Thoracic aorta (tissue), 2 donors: ENCODE measurements around the gene TRPC4AP. TPM values are rescaled to one million over a fixed set of nuclear protein-coding genes. Genes with fewer than 3 reads are reported as not detected.

ENCODE experiments used
- ATAC-seq: fragments of 150-250 bp; one replicate; pipeline ENCODE4 v1.8.0; 2017; ENCODE audit warnings: low read depth; ENCODE audit not compliant: insufficient number of reproducible peaks, low FRiP score
- DNase-seq: peaks from one replicate; pipeline ENCODE4 v3.0.0-alpha.2; 2020; ENCODE audit warnings: low spot score
- H3K27ac ChIP-seq, 2 donors: fragments of 200-600 bp; sonication (generic); 1 replicate in 1 of 2; 2 replicates in 1 of 2; pipeline ENCODE4 v1.5.1; 2016; ENCODE audit warnings: mild to moderate bottlenecking in 2 of 2, moderate library complexity in 2 of 2
- H3K27me3 ChIP-seq: fragments of 200-600 bp; sonication (generic); replicated peaks from 2 replicates; pipeline ENCODE4 v1.6.0; 2016; ENCODE audit warnings: mild to moderate bottlenecking; ENCODE audit not compliant: insufficient read depth
- H3K36me3 ChIP-seq: fragments of 200-600 bp; sonication (generic); one replicate; pipeline ENCODE4 v1.5.1; 2016
- H3K4me1 ChIP-seq, 2 donors: fragments of 200-600 bp; sonication (generic); 1 replicate in 1 of 2; 2 replicates in 1 of 2; pipeline versions ENCODE4 v1.5.1 to v1.6.0; 2016; ENCODE audit warnings: low read depth in 2 of 2, mild to moderate bottlenecking in 1 of 2; ENCODE audit not compliant: control insufficient read depth in 1 of 2
- H3K4me3 ChIP-seq: fragments of 200-600 bp; sonication (generic); 2 replicates; pipeline ENCODE4 v1.5.1; 2016; ENCODE audit warnings: mild to moderate bottlenecking
- H3K9me3 ChIP-seq: fragments of 200-600 bp; sonication (generic); 2 replicates; pipeline ENCODE4 v1.5.1; 2016
- total RNA-seq, 2 donors: library from RNA; depleted of rRNA; stranded (reverse); fragments of >200 nt; gene quantifications; one replicate each; pipeline versions ENCODE4 v1.1.0 to v1.2.3, GENCODE V29; 2016
- TF ChIP-seq, protein P1 (sequence below): fragments of 200-600 bp; sonication (generic); IDR thresholded peaks from one replicate; pipeline ENCODE4 v1.5.1; 2019; ENCODE audit warnings: antibody characterized with exemption

TRPC4AP gene
- total RNA-seq, 2 donors from 2014 or later: 65.8 to 73.6 TPM

DNA sequence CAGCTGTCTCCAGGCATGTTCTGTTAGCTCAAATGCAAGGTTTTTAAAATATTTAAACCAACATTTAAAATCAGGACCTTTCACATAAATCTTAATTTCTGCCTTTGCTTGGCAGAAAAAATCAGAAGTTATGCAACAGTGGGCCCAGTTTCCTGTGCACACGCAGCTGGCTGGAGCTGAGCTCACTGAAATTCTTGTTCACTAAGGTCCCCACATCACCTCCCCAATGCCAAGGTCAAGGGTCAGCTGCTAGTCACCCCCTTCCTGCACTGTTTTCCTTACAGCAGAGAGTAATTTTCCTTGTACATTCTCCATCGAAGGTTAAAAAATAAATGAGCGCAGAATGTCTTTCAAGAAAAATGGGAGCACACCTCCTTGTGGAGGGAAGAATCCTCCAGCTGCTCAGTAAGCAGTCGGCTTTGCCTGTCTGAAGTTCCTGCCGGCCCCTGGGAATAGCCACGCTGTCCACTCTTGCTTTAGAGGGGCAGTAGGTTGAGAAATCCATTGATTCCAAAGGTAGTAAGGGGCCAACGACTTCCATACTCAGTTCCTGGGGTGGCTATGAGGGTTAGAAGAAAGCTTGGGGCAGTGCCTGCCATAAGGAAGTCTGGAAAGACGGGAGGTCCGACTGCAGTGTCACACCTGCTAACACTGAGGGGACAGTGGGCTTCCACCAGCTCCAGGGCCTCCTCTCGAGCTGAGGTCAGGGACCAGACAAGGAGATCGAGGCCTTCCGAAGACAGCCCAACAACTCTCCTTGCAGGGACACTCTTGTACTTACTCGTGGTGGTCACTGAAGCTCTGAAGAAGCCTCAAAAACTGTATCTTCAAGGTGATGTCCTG is 80.2 kb downstream of the TRPC4AP start:
- peaks cover 55% of the 10 kb centered on the region for H3K36me3 ChIP-seq
- H3K9me3 ChIP-seq: no peaks in the 10 kb centered on the region
- peak overlapping the region; percentile 2 to 19 for H3K27ac ChIP-seq
- ATAC-seq (no peak), DNase-seq (no peak)
- H3K4me1 ChIP-seq: peaks cover 3 to 20% of the 10 kb centered on the region in 2 donors
- TF ChIP-seq, protein P1, sequence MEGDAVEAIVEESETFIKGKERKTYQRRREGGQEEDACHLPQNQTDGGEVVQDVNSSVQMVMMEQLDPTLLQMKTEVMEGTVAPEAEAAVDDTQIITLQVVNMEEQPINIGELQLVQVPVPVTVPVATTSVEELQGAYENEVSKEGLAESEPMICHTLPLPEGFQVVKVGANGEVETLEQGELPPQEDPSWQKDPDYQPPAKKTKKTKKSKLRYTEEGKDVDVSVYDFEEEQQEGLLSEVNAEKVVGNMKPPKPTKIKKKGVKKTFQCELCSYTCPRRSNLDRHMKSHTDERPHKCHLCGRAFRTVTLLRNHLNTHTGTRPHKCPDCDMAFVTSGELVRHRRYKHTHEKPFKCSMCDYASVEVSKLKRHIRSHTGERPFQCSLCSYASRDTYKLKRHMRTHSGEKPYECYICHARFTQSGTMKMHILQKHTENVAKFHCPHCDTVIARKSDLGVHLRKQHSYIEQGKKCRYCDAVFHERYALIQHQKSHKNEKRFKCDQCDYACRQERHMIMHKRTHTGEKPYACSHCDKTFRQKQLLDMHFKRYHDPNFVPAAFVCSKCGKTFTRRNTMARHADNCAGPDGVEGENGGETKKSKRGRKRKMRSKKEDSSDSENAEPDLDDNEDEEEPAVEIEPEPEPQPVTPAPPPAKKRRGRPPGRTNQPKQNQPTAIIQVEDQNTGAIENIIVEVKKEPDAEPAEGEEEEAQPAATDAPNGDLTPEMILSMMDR: no peak
- no peak overlapping the region for H3K4me3 ChIP-seq
- H3K27me3 ChIP-seq: no peaks in the 10 kb centered on the region

DNA sequence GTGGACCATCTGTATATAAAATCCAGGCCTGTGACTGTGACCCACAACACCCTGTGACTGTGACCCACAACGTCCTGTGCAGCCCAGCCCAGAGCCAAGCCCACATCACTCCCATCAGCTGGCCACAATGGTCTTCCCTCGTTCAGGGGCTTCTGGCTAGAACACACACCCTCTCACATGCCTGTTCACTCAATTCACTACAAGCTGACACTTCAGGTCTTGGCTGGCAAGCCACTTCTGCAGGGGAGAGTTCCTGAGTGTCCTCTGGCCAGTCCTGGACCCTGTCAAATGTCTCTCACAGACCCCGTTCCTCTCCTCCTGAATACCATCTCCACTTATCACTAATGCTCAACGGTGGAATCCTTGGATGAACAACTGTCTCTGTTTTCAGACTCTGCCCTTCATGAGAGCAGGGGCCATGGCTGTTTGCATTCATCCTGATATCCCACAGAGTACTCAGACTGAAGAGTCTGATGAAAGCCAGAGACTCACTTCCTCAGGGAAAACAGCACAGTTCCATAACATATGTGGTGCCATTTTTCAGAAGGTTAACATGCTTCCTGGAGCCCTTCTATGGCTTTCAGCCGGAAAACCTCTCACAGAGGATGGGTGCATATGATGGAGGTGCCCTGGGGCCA is 80.9 kb downstream of the TRPC4AP start:
- Histone ChIP-seq H3K27me3 (no peaks in the 10 kb centered on the region), H3K36me3 (peaks cover 60% of the 10 kb centered on the region), H3K9me3 (no peaks in the 10 kb centered on the region), H3K4me1 (peaks cover 3 to 18% of the 10 kb centered on the region in 2 donors), H3K4me3 (no peak overlapping the region), H3K27ac (peak overlapping the region; percentile 2 to 19)
- ATAC-seq (no peak), DNase-seq (no peak)
- TF ChIP-seq, protein P1: no peak

DNA sequence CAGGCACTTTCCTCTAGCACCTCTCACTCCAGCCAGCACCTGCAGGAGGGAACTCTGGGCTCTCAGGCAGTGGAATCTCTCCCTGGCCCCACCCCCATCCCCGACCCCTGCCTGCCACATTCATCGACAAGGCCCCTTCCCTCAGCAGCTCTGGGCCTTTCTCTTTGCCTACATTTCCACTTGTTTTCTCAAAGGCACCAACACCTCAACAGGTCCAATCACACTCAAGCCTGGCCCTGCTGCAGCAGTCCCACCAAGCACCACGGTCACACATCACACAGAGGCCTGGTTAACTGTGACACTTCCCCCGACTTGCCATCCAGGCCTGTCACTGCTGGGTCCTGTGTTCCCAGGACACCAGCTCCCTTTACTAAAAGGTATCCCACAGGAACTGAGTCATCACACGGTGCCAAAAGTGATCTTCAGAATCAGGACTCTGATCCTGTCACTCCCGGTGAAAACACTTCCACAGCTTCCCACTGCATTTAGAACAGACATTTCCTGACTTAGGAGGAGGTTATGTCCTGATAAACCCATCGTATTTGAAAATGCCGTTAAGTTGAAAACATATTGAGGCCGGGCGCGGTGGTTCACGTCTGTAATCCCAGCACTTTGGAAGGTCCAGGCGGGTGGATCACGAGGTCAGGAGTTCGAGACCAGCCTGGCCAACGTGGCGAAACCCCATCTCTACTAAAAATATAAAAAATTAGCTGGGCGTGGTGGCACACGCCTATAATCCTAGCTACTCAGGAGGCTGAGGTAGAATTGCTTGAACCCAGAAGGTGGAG is 82.0 kb downstream of the TRPC4AP start:
- Histone ChIP-seq H3K4me1 (peaks cover 3 to 18% of the 10 kb centered on the region in 2 donors), H3K27me3 (no peaks in the 10 kb centered on the region), H3K27ac (no peak overlapping the region), H3K36me3 (peaks cover 64% of the 10 kb centered on the region), H3K4me3 (no peak overlapping the region), H3K9me3 (no peaks in the 10 kb centered on the region)
- TF ChIP-seq, protein P1: no peak
- no peak for ATAC-seq
- DNase-seq: no peak

DNA sequence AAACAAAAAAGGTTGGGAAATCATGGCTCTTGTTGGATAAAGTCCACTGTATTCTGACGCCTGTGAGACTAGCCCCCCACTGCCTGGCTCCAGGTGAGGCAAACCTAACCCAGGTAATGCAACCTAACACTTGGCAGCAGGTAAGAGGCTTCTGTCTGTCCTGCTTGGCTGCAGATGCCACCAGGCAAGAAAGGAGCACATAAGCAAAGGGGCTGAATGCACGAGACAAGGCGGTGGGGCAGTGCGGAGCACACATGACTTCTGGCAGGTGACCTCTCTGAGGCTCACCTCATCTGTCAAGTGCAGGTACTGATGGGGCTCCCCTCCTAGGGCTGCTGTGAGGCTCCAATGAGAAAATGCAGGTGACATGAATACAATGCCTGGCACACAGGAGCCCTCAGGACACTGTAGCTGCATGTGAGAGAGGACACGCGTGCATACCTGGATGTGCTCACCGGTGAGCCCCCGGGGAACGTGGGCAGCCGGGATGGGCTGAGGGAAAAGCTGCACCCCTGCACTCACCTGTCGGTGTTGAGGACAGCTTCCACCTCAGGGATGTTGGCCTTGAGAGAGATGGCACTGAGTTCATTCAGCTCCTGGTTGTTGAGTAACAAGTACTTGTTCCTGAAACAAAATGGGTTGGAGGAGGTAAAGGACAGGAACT is 82.8 kb downstream of the TRPC4AP start:
- Histone ChIP-seq H3K4me3 (no peak overlapping the region), H3K27ac (peak overlapping the region; percentile 47 to 77), H3K4me1 (peaks cover 3 to 18% of the 10 kb centered on the region in 2 donors), H3K9me3 (no peaks in the 10 kb centered on the region), H3K27me3 (no peaks in the 10 kb centered on the region), H3K36me3 (peaks cover 64% of the 10 kb centered on the region)
- ATAC-seq (no peak), DNase-seq (no peak)
- TF ChIP-seq, protein P1: no peak
